ENCODE measurements around the gene RIMBP2.

GRCh38 chr12:130744274-130744673, 28.2 kb upstream of the RIMBP2 start:
- TF ChIP-seq CTCF (IDR thresholded peaks at IDR 0.05; ENCODE audit: low read length) (no peak), EZH2 (optimal IDR thresholded peaks at IDR 0.05; ENCODE audit: low read depth, low read length) (no peak)
